ENCODE data around the gene NOL12. TPM values are rescaled to one million over a fixed set of nuclear protein-coding genes. Genes with fewer than 3 reads are reported as not detected.

Gene NOL12
- total RNA-seq, 1 experiment from 2014 or later, result 32.9 TPM

DNA sequence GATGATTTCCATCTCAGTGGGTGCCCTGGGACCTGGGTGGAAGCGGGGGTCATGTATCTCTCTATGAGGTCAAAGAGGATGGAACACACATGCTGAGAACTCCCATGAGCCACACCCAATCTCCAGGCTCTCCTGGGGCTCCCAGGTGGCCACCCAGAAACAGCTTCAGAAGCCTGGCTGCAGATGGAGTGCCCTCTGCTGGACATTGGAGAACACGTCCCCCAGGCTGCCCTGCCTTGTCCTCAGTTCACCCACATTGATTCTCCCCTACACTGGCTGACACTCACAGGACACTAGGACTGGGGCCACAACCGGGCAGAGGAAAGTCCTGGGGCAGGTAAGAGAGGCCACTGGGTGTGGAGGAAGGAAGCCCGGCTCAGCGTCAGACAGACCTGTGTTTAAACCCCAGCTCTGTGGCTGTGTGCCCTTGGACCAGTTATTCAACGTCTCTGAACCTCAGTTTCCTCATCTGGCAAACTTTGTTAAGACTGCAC, 4.5 kb upstream of the NOL12 start:
- no peaks in the 10 kb centered on the region for H3K27me3 ChIP-seq (ENCODE audit: low read length)
- no peak overlapping the region for H3K27ac ChIP-seq (ENCODE audit: low read length)
- peak; percentile 42 for ATAC-seq
- intact Hi-C loops (cut with micrococcal nuclease), result loop anchor here (2.0 to 10.0 kb wide), 2 partner anchors 39 to 123 kb away; partner anchors contain the start of gene GCAT
- no peak overlapping the region for H2AFZ ChIP-seq (ENCODE audit: low read length)
- no peak overlapping the region for H3K4me2 ChIP-seq (ENCODE audit: low read length)
- H3K4me3 ChIP-seq (ENCODE audit: low read length), result no peak overlapping the region
- BruUV-seq (replicated peaks), result no TSS peak
- no peaks in the 10 kb centered on the region for H3K9me3 ChIP-seq (ENCODE audit: low read length)
- POLR2A ChIA-PET (ENCODE audit: unreplicated experiment), result no interaction called here
- CTCF ChIA-PET, result interaction anchor here (0.6 to 2.0 kb wide), 3 partner anchors 21 to 39 kb away, joined by 3 to 15 read pairs (median 6); partner anchors contain the start of gene PDXP
- no peak overlapping the region for H3K9ac ChIP-seq (ENCODE audit: low read length)
- H3K79me2 ChIP-seq (ENCODE audit: low read length), result peaks cover 17% of the 10 kb centered on the region
- H3K4me1 ChIP-seq (ENCODE audit: insufficient read depth, low read length), result peaks cover 12% of the 10 kb centered on the region
- H3K36me3 ChIP-seq (ENCODE audit: low read depth, low read length), result peaks cover 5% of the 10 kb centered on the region; the same call in 1 of the 2 replicates
- peak; percentile 74 for DNase-seq
- peaks cover 6% of the 10 kb centered on the region; the same call in 1 of the 2 replicates for H4K20me1 ChIP-seq (ENCODE audit: low read length)
- H3F3A ChIP-seq (ENCODE audit: low read length, unreplicated experiment), result peaks cover 3% of the 10 kb centered on the region
- no peaks in the 10 kb centered on the region for H3K9me2 ChIP-seq (replicated peaks; ENCODE audit: low read length)
- TF ChIP-seq EZH2 (IDR thresholded peaks at IDR 0.05; ENCODE audit: low read length, unreplicated experiment) (no peak), EZH2phosphoT487 (IDR thresholded peaks at IDR 0.05; ENCODE audit: borderline replicate concordance, low read length) (no peak), CTCF (conservative IDR thresholded peaks at IDR 0.05; ENCODE audit: low read depth, low read length) (peak; percentile 82)

DNA sequence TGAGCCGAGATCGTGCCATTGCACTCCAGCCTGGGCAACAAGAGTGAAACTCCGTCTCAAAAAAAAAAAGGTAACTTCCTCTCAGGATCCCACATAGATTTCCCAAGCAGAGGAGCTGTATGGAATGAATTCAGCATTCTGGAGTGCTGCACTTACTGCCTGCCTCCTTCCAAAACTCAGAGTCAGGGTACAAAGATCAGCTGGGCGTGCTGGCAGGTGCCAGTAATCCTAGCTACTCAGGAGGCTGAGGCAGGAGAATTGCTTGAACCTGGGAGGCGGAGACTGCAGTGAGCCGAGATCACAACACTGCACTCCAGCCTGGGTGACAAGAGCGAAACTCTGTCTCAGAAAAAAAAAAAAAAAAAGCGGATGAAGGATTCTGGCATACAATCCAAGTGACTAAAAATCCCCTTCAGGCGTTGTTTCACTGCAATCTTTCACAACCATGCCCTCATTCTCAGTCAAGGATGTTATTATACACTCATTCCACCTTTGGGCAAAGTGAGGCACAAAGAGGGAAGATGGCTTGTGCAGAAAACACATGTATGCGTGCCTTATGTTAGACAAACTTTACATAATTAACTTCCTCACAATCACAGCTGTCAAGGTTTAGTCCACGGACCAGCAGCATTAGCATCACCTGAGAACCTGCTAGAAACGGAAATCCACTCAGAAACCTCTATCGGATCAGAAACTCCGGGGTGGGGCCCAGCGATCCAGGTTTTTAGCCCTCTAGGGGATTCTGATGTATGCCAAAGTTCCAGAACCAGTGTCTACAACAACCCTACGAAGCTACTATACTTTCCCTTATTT, 1.1 kb upstream of the NOL12 start:
- Histone ChIP-seq H3K4me2 (ENCODE audit: low read length) (no peak overlapping the region), H3K79me2 (ENCODE audit: low read length) (peaks cover 21% of the 10 kb centered on the region), H3K4me3 (ENCODE audit: low read length) (no peak overlapping the region), H3K27ac (ENCODE audit: low read length) (no peak overlapping the region), H3K9me3 (ENCODE audit: low read length) (no peaks in the 10 kb centered on the region), H3K9ac (ENCODE audit: low read length) (no peak overlapping the region), H2AFZ (ENCODE audit: low read length) (no peak overlapping the region), H3K4me1 (ENCODE audit: insufficient read depth, low read length) (peaks cover 20% of the 10 kb centered on the region), H3K9me2 (replicated peaks; ENCODE audit: low read length) (no peaks in the 10 kb centered on the region), H4K20me1 (ENCODE audit: low read length) (no peaks in the 10 kb centered on the region), H3K36me3 (ENCODE audit: low read depth, low read length) (peaks cover 3% of the 10 kb centered on the region; the same call in 1 of the 2 replicates), H3F3A (ENCODE audit: low read length, unreplicated experiment) (no peaks in the 10 kb centered on the region), H3K27me3 (ENCODE audit: low read length) (no peaks in the 10 kb centered on the region)
- DNase-seq, result no peak
- ChIA-PET POLR2A (ENCODE audit: unreplicated experiment) (no interaction called here), CTCF (no interaction called here)
- BruUV-seq (replicated peaks), result no TSS peak
- no peak for ATAC-seq
- TF ChIP-seq EZH2phosphoT487 (IDR thresholded peaks at IDR 0.05; ENCODE audit: borderline replicate concordance, low read length) (no peak), EZH2 (IDR thresholded peaks at IDR 0.05; ENCODE audit: low read length, unreplicated experiment) (no peak), CTCF (conservative IDR thresholded peaks at IDR 0.05; ENCODE audit: low read depth, low read length) (no peak)
- intact Hi-C loops (cut with micrococcal nuclease), result loop anchor here (10.0 kb wide), 1 partner anchor 120 kb away; the partner anchor contains the start of gene GCAT

DNA sequence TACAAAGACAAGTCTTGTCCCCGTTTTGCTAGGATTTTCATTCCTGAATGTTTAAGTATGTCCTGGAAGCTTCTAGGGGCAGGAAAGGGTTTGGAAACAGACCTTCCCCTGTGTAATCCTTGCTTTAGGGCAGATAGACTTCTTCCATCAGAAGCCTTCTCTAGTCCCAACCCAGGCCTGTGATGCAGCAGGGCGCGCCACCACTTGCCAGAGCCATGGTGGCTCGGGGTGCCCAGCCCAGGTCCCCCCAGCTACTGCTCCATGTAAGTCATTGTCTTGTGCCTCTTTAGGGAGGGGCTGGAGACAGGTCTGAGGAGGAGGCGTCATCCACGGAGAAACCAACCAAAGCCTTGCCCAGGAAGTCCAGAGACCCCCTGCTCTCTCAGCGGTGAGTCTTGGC, 4.3 kb downstream of the NOL12 start:
- no peaks in the 10 kb centered on the region for H4K20me1 ChIP-seq (ENCODE audit: low read length)
- H2AFZ ChIP-seq (ENCODE audit: low read length), result no peak overlapping the region
- ChIA-PET CTCF (no interaction called here), POLR2A (ENCODE audit: unreplicated experiment) (no interaction called here)
- H3K9me2 ChIP-seq (replicated peaks; ENCODE audit: low read length), result no peaks in the 10 kb centered on the region
- H3K27ac ChIP-seq (ENCODE audit: low read length), result no peak overlapping the region
- peaks cover 16% of the 10 kb centered on the region for H3K4me1 ChIP-seq (ENCODE audit: insufficient read depth, low read length)
- H3K4me3 ChIP-seq (ENCODE audit: low read length), result no peak overlapping the region
- H3F3A ChIP-seq (ENCODE audit: low read length, unreplicated experiment), result no peaks in the 10 kb centered on the region
- no peak for TF ChIP-seq EZH2 (IDR thresholded peaks at IDR 0.05; ENCODE audit: low read length, unreplicated experiment)
- no peak for ATAC-seq
- no TSS peak for BruUV-seq (replicated peaks)
- H3K9me3 ChIP-seq (ENCODE audit: low read length), result no peaks in the 10 kb centered on the region
- H3K9ac ChIP-seq (ENCODE audit: low read length), result no peak overlapping the region
- H3K79me2 ChIP-seq (ENCODE audit: low read length), result peaks cover 21% of the 10 kb centered on the region
- no peaks in the 10 kb centered on the region for H3K27me3 ChIP-seq (ENCODE audit: low read length)
- H3K4me2 ChIP-seq (ENCODE audit: low read length), result no peak overlapping the region
- intact Hi-C loops (cut with micrococcal nuclease), result loop anchor here (10.0 kb wide), 1 partner anchor 54 kb away; no protein-coding TSS in a partner anchor
- DNase-seq, result no peak
- peaks cover 17% of the 10 kb centered on the region; the same call in 1 of the 2 replicates for H3K36me3 ChIP-seq (ENCODE audit: low read depth, low read length)

All from PC-3 (cell line).